SK-N-MC (cell line): ENCODE results near the gene TMEM63A.
"Not testable (repeated sequence)": the region's sequence is repeated elsewhere in the genome, so short reads cannot be mapped to it uniquely, and the experiment has no call there.

Source experiments
- DNase-seq: peaks from one replicate; pipeline ENCODE4 v3.0.0-alpha.2; 2011; ENCODE audit warnings: low read depth, low spot score
- H3K27ac ChIP-seq: fragments of 200-600 bp; sonication (generic); 2 replicates; pipeline ENCODE4 v1.5.1; 2016; ENCODE audit warnings: mixed run types
- H3K36me3 ChIP-seq: fragments of 200-600 bp; sonication (generic); 2 replicates; pipeline ENCODE4 v1.6.1; 2017; ENCODE audit warnings: antibody characterized with exemption, low read length, mixed read lengths; ENCODE audit not compliant: insufficient read depth
- H3K4me3 ChIP-seq: fragments of 200-600 bp; sonication (generic); 2 replicates; pipeline ENCODE4 v1.5.1; 2016
- H3K9ac ChIP-seq: fragments of 200-600 bp; sonication (generic); 2 replicates; pipeline ENCODE4 v1.8.0; 2017; ENCODE audit warnings: mixed run types, mixed read lengths; ENCODE audit not compliant: insufficient read length
- H3K9me3 ChIP-seq: fragments of 200-600 bp; sonication (generic); 2 replicates; pipeline ENCODE4 v1.6.1; 2017; ENCODE audit warnings: low read depth, mild to moderate bottlenecking, antibody characterized with exemption, low read length, moderate library complexity, mixed read lengths
- POLR2AphosphoS5 ChIP-seq: IDR thresholded peaks from 2 replicates; pipeline ENCODE4 v1.6.1; 2012; ENCODE audit warnings: mild to moderate bottlenecking, low read depth, low read length, borderline replicate concordance

Gene TMEM63A

DNA sequence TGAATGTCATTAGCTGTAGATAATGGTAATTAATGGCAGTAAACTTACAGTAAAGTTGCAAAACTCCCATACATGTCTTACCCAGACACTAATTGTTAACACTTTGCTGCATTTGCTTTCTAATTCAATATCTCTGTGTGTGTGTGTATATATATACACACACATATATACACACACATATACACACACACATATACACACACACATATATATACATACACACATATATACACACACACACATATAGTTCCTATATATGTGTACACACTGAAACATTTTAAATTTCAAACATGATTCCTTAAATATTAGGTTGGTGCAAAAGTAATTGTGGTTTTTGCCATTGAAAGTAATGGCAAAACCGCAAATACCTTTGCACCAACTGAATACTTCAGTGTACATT lies 75.9 kb downstream of the TMEM63A start:
- no peak for DNase-seq
- Histone ChIP-seq H3K9me3 (no peaks in the 10 kb centered on the region), H3K4me3 (no peak overlapping the region), H3K36me3 (no peaks in the 10 kb centered on the region), H3K27ac (no peak overlapping the region), H3K9ac (no peak overlapping the region)
- TF ChIP-seq POLR2AphosphoS5: no peak

DNA sequence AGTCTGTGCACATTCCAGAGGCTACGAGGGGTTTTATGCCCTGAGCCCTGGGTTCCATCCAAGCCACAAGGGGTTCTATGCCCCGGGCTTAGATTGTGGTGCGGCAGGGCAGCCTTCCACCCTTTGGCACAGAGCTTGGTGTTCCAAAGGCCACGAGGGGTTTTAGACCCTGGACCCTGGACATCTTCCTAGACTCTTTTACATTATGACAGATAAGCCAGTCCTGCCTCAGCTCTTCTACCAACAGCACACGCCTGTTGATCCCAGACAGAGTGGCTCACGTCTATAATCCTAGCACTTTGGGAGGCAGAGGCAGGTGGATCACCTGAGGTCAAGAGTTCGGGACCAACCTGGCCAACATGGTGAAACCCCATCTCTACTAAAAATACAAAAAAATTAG lies 81.0 kb downstream of the TMEM63A start:
- not testable (repeated sequence) for H3K27ac ChIP-seq, H3K9ac ChIP-seq, H3K4me3 ChIP-seq, H3K9me3 ChIP-seq, H3K36me3 ChIP-seq, DNase-seq

DNA sequence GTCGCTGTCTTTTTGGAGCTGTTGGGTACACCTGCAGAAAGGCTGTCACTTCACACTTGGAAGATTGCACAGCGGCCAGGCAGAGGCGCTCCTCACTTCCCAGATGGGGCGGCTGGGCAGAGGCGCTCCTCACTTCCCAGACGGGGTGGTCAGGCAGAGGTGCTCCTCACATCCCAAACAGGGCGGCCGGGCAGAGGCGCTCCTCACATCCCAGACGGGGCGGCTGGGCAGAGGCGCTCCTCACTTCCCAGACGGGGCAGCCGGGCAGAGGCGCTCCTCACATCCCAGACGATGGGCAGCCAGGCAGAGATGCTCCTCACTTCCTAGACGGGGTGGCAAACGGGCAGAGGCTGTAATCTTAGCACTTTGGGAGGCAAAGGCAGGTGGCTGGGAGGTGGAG lies 86.1 kb downstream of the TMEM63A start:
- not testable (repeated sequence) for H3K9me3 ChIP-seq, H3K4me3 ChIP-seq, H3K9ac ChIP-seq

More for the DNA sequence above, 86.1 kb downstream of the TMEM63A start:
- H3K36me3 ChIP-seq: peaks cover 31% of the 10 kb centered on the region
- H3K27ac ChIP-seq, DNase-seq: not testable (repeated sequence)
